ENCODE results near the gene POLR1G.

- TF ChIP-seq CTCF (IDR thresholded peaks at IDR 0.05 in 4 of 5, conservative IDR thresholded peaks at IDR 0.05 in 1 of 5) (no peak), POLR2A (IDR thresholded peaks at IDR 0.05) (no peak)
Observed at GRCh38 chr19:45400192-45400591, 6.3 kb upstream of the POLR1G start.
